Activated naive CD8-positive, alpha-beta T cell treated with anti-CD3 and anti-CD28 coated beads, Interleukin-2, amount 50 U/mL, for 16 hours (primary cell): ENCODE measurements around the gene ASPDH.
"Not testable (repeated sequence)": the region's sequence is repeated elsewhere in the genome, so short reads cannot be mapped to it uniquely, and the experiment has no call there.

Experiments used
- DNase-seq: peaks from one replicate; pipeline ENCODE4 v3.0.0-alpha.2; 2020; ENCODE audit warnings: low read depth, low spot score

The ASPDH gene

DNA sequence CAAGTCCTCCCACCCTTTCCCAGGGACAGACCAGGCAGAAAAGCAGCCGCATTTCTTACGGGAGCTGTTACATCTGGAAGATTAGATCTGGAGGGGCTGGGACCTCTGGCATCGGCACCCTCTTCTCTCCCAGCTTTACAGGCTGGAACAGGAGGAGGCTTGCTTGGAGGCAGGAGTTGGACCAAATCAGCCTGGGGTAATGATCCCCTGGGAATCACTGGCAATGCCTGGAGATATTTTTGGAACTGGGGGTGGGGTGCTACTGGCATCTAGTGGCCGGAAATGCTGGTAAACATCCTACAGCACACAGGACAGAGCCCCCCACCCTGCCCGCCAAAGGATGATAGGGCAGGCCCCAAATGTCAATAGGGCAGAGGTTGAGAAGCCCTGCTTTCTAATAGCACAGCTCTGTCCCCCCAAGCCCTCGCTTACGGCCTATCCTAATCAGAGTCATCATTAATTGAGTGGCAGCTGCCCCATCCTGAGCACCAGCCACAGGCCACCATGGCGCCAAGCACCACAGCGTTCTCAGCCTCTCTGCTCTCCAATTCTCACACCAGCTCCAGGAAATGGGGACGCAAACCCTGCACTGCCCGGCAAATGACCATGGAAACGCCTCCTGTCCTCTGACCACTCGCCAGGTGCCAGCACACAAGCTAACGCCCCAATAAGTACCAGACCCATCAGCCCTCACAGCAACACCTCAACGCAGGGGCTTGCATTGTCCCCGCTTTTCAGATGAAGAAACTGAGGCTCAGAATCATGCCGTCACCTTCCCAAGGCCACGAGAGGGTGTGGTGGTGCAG is 33.9 kb upstream of the ASPDH start:
- no peak for DNase-seq

DNA sequence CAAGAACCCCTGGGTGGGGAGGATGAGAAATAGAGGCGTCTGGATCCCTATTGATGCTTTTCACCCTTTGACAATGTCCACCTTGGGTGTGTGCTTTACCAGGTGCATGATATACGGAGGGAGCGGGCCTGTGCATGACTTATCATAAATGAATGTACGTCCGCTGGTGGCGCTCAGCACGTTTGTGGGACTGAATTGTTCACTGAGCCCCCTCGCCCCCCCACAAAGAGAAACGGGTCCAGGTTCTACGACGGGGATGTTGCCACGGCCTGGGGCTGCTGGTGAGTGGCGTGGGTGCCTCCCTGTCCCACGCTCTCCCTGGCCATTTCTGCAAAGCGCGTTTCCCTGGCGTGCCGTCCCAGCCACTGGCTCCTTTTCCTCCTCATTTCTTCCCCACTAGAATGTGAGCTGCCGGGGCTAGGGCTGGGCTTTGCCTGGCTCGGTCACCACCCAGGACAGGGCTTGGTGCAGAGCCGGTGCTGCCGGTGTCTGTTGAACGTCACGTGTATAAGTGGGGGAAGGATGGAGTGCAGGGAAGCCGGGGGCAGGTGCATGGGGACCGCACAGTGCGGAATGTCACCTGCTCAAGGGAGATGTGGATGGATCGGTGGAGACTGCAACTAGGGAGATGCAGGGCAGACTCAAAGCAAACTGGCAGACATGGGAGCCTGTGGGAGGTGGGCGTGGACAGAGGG is 33.0 kb upstream of the ASPDH start:
- no peak for DNase-seq

DNA sequence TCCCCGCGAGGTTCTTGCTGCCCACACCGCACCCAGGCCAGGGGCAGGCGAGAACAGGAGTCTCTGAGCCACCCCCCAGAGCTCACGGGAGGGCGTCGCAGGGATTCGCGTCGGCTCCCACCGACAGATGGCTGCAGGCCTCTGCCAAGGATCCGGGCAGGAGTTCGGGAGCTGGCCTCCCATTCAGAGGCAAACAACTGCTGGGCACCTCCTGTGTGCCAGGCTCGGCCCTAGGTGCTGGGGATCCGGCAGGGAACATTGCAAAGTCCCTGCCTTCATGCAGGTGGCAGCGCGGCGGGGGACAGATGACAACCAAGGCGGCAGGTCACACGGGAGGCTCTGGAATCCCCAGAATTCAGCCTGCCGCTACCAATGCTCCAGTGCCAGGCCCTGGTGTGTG is 29.2 kb upstream of the ASPDH start:
- DNase-seq = no peak

DNA sequence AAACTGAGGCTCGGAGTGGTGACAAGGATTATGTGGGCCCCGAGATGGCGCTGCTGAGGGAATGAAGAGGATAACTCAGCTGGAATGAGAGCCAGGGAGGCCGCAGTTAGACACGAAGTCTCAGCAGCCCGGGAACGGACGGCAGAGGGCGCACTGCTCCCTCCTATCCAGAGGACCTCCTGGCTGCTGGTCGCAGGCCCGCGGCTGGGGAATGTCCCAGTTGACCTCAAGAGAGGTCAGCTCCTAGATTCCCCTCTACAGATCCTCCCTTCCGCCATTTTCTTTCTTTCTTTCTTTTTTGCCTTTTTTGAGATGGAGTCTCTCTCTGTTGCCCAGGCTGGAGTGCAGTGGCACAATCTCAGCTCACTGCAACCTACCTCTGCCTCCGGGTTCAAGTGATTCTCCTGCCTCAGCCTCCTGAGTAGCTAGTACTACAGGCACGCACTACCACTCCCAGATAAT is 24.1 kb upstream of the ASPDH start:
- no peak for DNase-seq

DNA sequence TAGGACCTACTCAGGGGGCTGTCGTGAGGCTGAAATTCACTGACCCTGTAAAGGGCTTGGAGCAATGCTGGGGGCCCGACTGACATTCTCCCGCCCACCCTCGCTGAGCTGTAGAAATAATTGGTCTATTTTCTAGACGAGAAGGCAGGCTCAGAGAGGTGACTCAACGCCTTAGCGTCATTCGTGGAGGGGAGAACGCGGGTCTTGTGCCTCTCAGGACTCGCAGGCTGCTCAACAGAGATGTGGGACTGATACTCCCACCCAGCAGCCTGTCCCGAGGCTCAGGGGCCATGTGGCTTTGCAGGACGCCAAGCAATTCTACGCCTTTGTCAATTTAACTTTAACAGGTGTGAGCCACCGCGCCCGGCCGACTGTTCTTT is 23.6 kb upstream of the ASPDH start:
- no peak for DNase-seq

DNA sequence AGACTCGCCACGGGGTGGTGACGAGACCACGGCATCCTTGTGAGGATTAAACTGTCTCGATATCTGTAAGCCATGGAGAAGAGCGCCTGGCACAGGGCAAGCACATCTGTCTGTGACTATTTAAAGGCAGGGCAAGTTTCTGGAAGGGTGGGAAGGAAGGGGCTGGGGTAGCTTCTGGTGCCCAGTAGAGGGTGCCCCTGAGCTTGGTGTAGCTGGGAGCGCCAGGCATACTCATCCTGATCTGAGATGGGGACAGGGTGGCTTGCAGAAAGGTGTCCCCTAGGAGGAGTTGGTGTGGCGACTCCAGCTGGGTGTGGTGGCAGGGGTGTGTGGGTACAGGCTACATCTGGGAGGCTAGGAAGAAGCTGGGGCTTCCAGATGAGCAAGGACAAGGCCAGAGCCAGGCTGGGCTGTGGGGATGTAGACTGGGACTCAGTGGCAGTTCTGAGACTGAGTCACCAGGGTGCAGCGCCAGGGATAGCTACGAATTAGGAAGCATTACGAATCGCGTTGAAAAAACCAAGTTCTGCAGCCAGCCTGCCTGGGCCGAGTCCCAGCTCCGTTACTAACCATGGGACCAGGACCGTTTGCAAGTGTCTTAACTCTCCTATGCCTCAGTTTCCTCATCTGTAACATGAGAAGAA is 23.1 kb upstream of the ASPDH start:
- DNase-seq = no peak

DNA sequence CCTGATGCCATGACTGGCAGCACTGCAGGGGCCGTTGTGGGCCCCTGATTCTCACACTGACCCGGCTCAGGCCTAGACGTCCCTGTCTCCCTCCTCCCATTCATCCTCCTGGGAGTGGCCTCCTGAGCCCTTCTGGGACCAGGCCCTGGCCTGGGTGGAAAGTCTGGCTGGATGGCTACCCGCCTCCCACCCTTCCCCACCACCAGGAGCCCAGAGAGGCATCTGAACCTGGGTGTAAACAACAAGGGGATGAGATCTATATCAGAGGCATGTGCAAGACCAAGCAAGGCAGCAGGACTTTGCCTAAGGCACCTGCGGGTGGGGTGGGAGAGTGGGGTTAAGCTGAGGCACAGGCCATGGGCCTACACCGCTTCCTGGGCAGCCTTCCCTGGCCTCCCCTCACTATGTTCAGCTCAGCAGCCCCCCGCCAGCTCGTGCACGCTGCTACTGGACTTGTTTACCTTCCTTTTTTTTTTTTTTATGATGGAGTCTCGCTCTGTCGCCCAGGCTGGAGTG is 22.0 kb upstream of the ASPDH start:
- DNase-seq = no peak

DNA sequence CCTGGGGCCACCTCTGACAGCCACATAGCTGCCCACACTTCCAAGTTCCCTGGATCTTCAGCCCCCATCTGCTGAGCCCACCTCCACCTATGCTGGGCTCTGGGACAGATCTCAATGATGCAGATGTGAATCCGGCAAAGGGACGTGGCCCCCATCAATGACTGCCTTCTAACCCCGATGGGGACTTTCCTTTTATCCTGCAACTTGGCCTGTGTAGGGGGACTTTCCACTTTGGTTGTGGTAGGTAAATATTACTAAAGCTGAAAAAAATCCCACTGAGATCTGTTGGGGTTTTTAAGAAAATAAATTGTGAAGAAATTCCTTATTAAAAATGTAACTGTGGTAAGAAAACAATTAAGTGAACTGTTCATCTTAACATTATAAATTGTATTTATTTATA is 20.8 kb upstream of the ASPDH start:
- no peak for DNase-seq

DNA sequence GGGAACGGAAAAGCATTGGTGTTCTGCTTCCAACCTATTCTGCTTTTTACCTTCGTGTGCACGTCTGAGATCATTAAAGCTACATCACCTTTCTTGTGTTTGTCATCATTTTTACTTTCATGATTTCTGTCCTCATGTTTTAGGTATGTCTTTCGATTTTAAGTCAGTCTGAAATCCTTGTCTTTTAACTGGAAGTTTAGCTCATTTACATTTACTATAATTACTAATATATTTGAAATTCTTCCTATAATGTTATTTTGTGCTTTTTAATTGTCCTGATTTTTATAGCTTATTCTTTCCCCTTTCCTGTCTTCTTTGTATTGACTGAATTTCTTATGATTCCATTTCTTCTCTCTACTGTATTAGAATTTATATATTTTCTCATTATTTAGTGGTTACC is 19.2 kb upstream of the ASPDH start:
- DNase-seq = no peak

DNA sequence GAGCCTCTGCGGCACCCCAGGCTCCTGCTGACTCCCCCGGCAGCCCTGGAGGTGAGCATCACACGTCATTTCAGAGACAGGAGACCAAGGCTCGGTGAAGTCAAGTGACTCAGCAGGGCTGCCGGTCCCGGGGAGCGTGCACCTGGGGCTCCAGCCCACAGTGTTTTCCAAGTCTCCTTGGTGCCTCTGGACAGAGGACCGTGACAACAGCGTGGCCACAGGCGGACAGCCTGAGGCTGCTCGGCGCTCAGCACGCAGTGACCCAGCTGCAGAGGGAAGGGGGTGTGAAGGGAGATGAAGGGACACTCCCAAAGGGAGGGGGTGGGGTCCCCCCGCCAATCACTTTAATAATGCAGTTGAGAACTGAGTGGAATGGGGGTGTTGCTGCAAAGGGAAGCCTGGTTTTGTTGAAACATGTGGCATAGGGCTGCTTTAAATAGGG is 17.5 kb upstream of the ASPDH start:
- DNase-seq = no peak

DNA sequence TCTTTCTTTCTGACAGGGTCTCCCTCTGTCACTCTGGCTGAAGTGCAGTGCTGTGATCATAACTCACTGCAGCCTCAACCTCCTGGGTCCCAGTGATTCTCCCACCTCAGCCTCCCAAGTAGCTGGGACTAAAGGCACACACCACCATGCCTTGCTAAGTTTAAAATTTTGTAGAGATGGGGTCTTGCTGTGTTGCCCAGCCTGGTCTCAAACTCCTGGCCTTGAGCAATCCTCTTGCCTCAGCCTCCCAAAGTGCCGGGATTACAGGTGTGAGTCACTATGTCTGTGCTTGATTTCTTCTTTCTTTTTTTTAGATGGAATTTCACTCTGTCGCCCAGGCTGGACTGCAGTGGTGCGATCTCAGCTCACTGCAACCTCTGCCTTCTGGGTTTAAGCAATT is 14.3 kb upstream of the ASPDH start:
- DNase-seq = not testable (repeated sequence)

DNA sequence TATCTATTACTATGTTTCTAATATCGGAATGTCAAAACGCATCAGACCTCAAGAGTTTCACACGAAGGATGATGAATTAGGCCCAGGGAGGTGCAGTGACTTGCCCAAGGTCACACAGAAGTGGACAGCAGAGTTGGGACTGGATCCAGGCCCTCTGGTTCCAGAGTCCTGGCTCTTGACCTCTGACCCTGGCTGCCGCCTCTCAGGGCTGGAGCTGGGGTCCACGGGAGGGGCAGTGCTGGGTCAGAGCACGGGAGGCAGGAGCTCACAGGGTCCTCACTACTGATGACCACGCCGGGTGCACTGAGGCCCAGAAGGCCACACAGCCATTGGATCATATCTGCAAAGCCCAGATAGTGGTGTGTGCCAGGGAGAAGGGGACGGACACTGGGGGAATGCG is 9.2 kb upstream of the ASPDH start:
- DNase-seq = no peak

DNA sequence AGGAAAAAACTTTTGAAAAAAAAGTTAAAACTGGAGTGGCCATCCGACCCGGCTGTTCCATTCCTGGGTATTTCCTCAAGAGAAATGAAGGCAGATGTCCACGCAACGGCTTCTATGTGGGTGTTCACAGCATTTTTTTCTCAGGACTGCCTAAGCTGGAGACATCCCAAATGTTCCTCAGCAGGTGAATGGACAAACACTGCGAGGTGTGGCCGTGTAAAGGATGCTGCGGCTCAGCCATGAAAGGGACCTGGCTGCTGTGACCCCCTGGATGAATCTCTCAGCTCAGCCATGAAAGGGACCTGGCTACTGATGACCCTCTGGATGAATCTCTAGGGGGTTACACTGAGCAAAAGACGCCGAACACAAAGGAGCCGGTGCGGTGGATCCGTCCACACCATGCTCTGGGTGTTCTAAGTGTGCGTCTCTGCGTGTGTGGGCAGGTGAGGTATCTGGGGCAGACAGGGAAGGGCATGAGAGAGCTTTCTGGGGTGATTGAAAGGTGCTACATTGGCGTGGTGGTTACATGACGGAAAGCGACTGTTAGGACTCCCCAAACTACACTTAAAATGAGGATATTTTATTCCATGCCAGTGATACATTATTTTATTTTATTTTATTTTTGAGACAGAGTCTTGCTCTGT is 7.2 kb upstream of the ASPDH start:
- no peak for DNase-seq

DNA sequence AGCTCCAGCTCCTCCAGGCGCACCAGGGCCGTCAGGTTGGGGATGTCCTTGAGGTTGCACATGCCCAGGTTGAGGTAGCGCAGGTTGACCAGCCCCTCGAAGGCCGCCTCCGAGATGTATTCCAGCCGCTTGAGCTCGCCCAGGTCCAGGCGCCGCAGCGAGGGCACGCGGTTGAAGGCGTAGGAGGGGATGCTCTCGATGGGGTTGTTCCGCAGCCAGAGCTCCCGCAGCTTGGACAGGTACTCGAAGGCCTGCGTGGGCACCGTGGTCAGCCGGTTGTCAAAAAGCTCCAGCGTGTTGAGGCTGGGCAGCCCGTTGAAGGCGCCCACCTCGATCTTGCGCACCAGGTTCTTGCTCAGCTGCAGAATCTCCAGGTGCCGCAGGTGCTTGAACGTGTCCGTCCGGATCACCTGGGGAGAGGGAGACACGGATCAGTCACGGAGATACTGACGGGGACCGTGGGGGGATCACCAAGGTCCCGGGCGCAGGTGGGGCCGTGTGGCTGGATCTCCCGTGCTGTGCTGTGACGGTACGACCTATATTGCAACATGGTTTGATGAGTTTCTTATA is 5.4 kb upstream of the ASPDH start:
- DNase-seq = no peak

DNA sequence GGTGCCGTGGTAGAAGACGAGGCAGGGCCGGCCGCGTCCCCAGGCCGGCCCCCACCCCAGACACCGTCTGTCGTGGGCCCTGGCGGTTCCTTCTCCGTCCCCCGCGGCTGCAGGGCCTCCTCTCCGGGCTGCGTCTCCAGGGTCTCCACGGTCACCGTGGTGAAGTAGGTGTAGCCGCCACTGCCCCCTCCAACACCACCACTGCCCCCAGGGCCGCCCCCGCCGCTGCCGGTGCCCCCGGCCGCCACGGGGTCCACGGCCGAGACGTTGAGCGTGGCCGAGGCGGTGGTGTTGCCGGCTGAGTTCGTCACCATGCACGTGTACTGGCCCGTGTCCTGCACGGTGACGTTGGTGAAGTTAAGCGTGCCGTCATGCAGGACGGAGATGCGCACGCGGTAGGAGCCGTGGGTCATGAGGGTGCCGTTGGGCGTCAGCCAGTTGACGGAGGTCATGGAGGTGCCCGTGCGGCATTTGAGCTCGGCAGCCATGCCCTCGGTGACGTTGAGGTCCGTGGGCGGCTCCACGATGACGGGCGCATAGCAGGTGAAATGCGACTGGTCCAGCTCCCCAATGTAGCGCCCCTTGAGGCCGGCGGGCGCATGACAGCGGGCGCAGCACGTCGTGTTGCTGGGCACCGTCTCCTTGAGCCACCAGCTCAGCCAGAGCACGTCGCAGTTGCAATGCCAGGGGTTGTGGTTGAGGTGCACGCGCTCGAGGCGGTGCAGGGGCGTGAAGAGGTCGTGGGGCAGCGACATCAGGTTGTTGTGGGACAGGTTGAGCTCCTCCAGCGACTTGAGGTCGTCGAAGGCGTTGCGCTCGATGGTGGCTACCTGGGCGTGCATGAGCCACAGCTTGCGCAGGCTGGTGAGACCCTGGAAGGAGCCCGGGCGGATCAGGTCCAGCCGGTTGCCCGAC is 4.6 kb upstream of the ASPDH start:
- DNase-seq = no peak

DNA sequence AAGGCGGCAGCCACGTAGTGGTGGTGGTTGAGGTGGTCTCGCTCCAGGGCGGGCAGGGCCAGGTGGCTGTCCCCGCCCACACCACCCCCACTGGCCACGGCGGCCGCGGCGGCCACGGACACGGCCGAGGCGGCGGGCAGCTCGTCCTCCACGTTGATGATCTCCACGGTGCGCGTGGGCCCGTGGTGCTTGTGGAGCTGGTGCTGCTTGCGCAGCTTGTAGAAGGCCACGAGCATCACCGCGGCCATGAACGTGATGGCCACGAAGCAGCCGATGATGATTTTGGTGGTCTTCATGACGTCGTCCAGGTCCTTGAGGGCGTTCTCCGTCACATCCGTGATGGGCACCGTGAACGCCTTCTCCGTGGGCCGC is 4.0 kb upstream of the ASPDH start:
- DNase-seq = no peak

DNA sequence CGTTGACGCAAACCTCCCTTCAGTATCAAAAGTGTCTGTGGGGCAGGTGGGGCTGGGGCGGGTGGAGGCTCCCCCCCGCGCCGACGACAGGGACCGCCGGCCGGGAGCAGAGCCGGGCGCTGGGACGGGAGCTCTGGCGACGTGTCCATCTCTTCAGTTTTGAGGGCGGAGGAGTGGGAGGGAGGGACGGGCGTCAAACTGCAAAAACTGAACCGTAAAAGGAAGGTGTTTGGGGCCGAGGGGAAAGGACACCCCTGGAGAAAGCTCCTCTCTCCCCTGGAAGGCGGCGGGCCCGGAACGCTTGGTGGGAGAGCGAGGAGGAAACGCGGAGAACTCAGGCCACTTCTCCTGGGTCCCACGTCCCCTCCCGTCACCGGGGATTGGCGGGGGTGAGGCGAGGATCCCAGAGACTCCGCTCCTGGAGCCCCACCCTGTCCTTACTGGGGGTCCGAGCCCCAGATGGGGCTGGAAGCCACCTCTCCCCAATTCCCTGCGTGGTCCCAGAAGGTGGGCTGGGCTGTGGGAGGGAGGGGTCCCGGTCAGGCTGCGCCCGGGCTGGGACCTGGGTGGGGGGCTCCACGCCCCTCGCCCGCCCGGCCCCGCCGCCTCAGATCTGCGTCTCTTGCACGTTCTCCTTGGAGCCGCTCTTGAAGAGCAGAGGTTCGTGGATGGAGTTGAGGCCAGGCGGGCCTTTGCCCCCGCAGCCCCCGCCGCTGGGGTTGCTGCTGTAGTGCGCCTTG is 3.4 kb upstream of the ASPDH start:
- no peak for DNase-seq

DNA sequence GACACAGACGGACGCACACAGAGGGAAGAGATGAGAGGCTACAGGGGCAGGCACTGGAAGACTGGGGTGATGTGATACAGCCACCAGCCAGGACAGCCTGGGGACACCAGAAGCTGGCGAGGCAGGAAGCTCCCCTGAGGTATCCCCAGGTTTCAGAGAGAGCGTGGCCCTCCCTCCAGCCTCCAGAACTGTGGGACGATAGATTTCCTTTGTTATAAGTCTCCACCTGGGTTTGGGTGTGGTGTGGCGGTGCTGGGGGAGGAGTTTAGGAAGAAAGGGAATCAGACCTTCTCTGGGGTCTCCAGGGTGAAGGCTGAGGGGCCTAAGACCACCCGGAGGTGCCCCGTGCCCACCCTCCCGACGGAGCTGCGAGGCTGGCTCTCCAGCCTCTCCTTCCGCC is 2.7 kb upstream of the ASPDH start:
- no peak for DNase-seq

DNA sequence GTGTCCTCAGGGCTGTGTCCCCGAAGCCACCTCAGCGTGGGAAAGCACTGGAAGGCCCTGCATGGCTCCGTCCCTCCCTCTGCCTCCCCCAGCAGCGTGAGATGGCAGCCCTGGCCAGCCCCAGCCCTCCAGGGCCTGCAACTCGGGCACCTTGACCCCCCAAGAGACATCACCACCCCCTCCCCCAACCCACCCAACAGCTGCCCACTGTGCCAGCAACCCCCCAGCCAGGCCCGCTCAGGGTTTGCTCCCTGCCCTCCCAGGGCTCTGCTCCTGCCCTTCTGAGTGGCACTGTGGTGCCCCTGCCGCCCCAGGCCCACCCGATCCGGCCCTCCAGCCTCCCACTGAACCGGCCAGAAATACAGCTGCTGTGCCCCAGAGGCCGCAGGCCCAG is 1.5 kb upstream of the ASPDH start:
- DNase-seq = no peak
